ENCODE measurements around the gene NHSL2.
A peak's percentile ranks its signal among the peaks of the same experiment; 100 is the strongest.

Gene NHSL2

DNA sequence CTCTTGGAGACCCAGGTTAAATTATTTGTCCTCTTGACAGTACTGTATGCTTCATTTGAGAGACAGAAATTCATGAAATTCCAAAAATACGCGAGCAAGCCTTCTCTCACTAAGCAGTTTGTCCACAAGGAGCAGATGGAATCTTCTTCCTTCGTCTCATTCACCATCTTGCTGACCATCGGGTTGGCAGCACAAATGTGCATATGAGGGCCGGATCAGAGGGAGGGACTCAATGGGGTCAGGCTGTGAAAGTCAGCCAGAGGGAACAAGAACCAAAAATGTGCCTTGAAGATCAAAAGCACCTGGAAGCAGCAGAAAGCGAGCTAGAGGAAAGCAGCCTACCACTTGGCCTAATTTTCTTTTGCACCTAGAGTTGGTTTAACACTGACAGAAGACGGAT is 16.4 kb downstream of the NHSL2 start:
- H3K9me3 ChIP-seq (ENCODE audit: insufficient read depth, low read length), result 0 out of 2 replicates have a peak, but pooled peaks cover 4% of the 10 kb centered on the region
- H3K4me1 ChIP-seq (ENCODE audit: insufficient read depth, insufficient read length), result no peaks in the 10 kb centered on the region
- no peak for DNase-seq (ENCODE audit: low read depth, low spot score)
- no peak for TF ChIP-seq ZNF274 (IDR thresholded peaks at IDR 0.05; ENCODE audit: low read depth, low read length)
- no peak for TF ChIP-seq SUZ12 (IDR thresholded peaks at IDR 0.05; ENCODE audit: extremely low read depth, insufficient read depth, insufficient read length)
- TF ChIP-seq YY1 (IDR thresholded peaks at IDR 0.05; ENCODE audit: insufficient read depth, insufficient read length), result no peak
- H3K36me3 ChIP-seq (ENCODE audit: insufficient read depth, insufficient read length, low read length), result peaks cover 9% of the 10 kb centered on the region
- no peak overlapping the region for H3K9ac ChIP-seq (ENCODE audit: insufficient read length, low read depth)
- no peaks in the 10 kb centered on the region for H3K27me3 ChIP-seq (ENCODE audit: insufficient read depth, insufficient read length)
- no peak overlapping the region for H3K4me3 ChIP-seq (ENCODE audit: insufficient read length, low read depth)

DNA sequence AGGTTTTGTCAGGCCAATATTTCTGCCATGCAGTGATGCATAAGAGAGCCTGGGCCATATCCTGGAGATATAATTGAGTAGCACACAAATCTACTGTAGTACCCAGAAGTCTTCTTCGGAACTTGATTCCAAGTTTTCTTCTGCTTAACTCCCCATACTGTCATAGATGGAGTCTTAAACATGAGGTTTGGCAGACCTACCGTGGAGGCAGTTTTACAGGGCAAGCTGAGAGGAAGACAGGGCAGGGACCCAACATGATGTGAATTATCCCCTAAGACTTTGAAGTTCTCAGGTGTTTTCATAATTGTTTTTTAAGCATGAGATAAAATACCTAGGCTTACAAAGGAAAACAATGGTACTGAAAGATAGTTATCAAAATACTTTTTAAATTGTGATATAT is 18.2 kb downstream of the NHSL2 start:
- Histone ChIP-seq H3K9ac (ENCODE audit: insufficient read length, low read depth) (no peak overlapping the region), H3K36me3 (ENCODE audit: insufficient read depth, insufficient read length, low read length) (peaks cover 9% of the 10 kb centered on the region), H3K4me1 (ENCODE audit: insufficient read depth, insufficient read length) (peaks cover 1% of the 10 kb centered on the region), H3K27me3 (ENCODE audit: insufficient read depth, insufficient read length) (no peaks in the 10 kb centered on the region), H3K4me3 (ENCODE audit: insufficient read length, low read depth) (no peak overlapping the region), H3K9me3 (ENCODE audit: insufficient read depth, low read length) (0 out of 2 replicates have a peak, but pooled peaks cover 4% of the 10 kb centered on the region)
- DNase-seq (ENCODE audit: low read depth, low spot score), result no peak
- TF ChIP-seq SUZ12 (IDR thresholded peaks at IDR 0.05; ENCODE audit: extremely low read depth, insufficient read depth, insufficient read length), result no peak
- TF ChIP-seq ZNF274 (IDR thresholded peaks at IDR 0.05; ENCODE audit: low read depth, low read length), result no peak
- TF ChIP-seq YY1 (IDR thresholded peaks at IDR 0.05; ENCODE audit: insufficient read depth, insufficient read length), result no peak

DNA sequence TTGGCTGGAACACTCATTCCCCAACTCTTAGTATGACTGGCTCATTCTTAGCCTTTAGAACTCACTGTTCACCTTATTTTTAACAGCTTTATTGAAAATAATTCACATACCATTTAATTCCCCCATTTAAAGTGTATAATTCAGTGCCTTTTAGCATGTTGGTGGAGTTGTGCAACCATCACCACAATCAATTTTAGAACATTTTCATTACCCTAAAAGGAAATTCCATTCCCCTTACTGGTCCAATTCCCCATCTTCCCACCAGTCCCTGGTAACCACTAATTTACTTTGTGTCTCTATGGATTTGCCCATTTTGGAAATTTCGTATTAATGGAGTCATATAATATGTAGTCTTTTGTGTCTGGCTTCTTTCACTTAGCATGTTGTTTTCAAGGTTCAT is 19.7 kb downstream of the NHSL2 start:
- H3K4me1 ChIP-seq (ENCODE audit: insufficient read depth, insufficient read length), result peaks cover 2% of the 10 kb centered on the region
- H3K4me3 ChIP-seq (ENCODE audit: insufficient read length, low read depth), result no peak overlapping the region
- H3K9ac ChIP-seq (ENCODE audit: insufficient read length, low read depth), result no peak overlapping the region
- no peak for DNase-seq (ENCODE audit: low read depth, low spot score)
- peaks cover 9% of the 10 kb centered on the region for H3K36me3 ChIP-seq (ENCODE audit: insufficient read depth, insufficient read length, low read length)
- TF ChIP-seq SUZ12 (IDR thresholded peaks at IDR 0.05; ENCODE audit: extremely low read depth, insufficient read depth, insufficient read length) (no peak), ZNF274 (IDR thresholded peaks at IDR 0.05; ENCODE audit: low read depth, low read length) (no peak), YY1 (IDR thresholded peaks at IDR 0.05; ENCODE audit: insufficient read depth, insufficient read length) (no peak)
- 0 out of 2 replicates have a peak, but pooled peaks cover 4% of the 10 kb centered on the region for H3K9me3 ChIP-seq (ENCODE audit: insufficient read depth, low read length)
- H3K27me3 ChIP-seq (ENCODE audit: insufficient read depth, insufficient read length), result no peaks in the 10 kb centered on the region

DNA sequence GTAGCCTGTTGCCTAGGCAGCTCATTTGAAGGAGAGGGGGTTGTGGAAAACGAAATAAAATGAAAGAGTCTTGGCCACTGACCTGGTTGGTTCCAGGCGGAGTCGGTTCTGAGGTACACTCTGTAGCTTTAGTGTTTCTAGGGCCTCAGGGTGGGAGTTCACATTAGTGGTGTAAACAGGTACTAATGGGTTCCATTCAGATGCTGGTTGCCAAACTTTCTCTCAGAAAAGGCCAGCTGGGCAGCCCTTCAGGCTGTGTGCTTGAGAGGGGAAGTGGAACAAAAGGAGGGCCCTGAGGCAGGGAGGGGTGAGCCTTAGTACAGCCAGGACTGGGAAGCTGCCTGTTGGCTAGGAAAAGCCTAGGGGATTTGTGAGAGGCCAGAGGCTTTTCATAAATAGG is 24.8 kb downstream of the NHSL2 start:
- H3K9me3 ChIP-seq (ENCODE audit: insufficient read depth, low read length), result 0 out of 2 replicates have a peak, but pooled peaks cover under 1% of the 10 kb centered on the region
- peaks cover 2% of the 10 kb centered on the region for H3K4me1 ChIP-seq (ENCODE audit: insufficient read depth, insufficient read length)
- H3K27me3 ChIP-seq (ENCODE audit: insufficient read depth, insufficient read length), result no peaks in the 10 kb centered on the region
- TF ChIP-seq ZNF274 (IDR thresholded peaks at IDR 0.05; ENCODE audit: low read depth, low read length) (no peak), YY1 (IDR thresholded peaks at IDR 0.05; ENCODE audit: insufficient read depth, insufficient read length) (no peak), SUZ12 (IDR thresholded peaks at IDR 0.05; ENCODE audit: extremely low read depth, insufficient read depth, insufficient read length) (no peak)
- no peak overlapping the region for H3K9ac ChIP-seq (ENCODE audit: insufficient read length, low read depth)
- H3K36me3 ChIP-seq (ENCODE audit: insufficient read depth, insufficient read length, low read length), result peaks cover 4% of the 10 kb centered on the region
- no peak overlapping the region for H3K4me3 ChIP-seq (ENCODE audit: insufficient read length, low read depth)
- peak; percentile 85 for DNase-seq (ENCODE audit: low read depth, low spot score)

DNA sequence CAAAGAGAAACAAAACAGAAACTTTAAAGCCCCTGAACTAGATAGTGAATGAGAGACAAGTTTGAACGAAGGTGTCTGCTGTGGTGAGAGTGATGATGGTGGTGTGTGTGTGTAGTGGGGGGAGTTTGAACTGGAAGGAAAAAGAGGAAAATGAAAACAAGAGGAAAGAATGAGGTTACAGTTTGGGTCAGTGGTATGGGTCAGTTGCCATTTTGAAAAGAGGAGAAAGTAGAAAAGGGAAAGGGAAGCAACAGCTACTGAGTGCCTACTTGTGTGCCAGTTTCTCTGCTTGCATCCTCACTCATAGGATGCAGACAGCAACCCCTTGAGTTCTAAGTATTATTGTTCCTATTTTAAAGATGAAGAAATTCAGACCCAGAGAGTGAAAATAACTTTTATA is 26.0 kb downstream of the NHSL2 start:
- no peaks in the 10 kb centered on the region for H3K27me3 ChIP-seq (ENCODE audit: insufficient read depth, insufficient read length)
- peaks cover 4% of the 10 kb centered on the region for H3K4me1 ChIP-seq (ENCODE audit: insufficient read depth, insufficient read length)
- no peak for DNase-seq (ENCODE audit: low read depth, low spot score)
- no peak overlapping the region for H3K9ac ChIP-seq (ENCODE audit: insufficient read length, low read depth)
- TF ChIP-seq SUZ12 (IDR thresholded peaks at IDR 0.05; ENCODE audit: extremely low read depth, insufficient read depth, insufficient read length), result no peak
- TF ChIP-seq ZNF274 (IDR thresholded peaks at IDR 0.05; ENCODE audit: low read depth, low read length), result no peak
- TF ChIP-seq YY1 (IDR thresholded peaks at IDR 0.05; ENCODE audit: insufficient read depth, insufficient read length), result no peak
- no peak overlapping the region for H3K4me3 ChIP-seq (ENCODE audit: insufficient read length, low read depth)
- H3K36me3 ChIP-seq (ENCODE audit: insufficient read depth, insufficient read length, low read length), result peaks cover 4% of the 10 kb centered on the region
- no peaks in the 10 kb centered on the region for H3K9me3 ChIP-seq (ENCODE audit: insufficient read depth, low read length)

DNA sequence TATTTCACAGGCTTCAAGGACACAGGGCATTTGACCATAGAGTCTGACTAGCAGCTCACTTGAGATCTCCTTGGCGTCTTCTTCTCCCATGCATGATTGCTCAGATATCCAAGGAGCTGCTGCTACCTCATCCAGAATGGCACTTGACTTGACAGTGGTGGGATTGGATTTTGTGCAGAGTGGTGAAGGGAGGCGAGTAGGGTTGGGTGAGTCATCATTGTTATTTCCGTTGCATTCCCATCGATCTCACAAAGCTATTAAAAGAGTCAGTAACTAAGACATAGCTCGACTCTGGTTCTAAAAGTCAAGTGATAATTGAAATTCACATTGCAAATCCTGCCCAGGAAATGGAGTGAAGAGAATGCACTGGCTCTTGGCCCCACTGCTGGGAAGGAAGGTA is 27.7 kb downstream of the NHSL2 start:
- Histone ChIP-seq H3K4me3 (ENCODE audit: insufficient read length, low read depth) (no peak overlapping the region), H3K9me3 (ENCODE audit: insufficient read depth, low read length) (no peaks in the 10 kb centered on the region), H3K9ac (ENCODE audit: insufficient read length, low read depth) (no peak overlapping the region), H3K36me3 (ENCODE audit: insufficient read depth, insufficient read length, low read length) (peaks cover 4% of the 10 kb centered on the region), H3K27me3 (ENCODE audit: insufficient read depth, insufficient read length) (no peaks in the 10 kb centered on the region), H3K4me1 (ENCODE audit: insufficient read depth, insufficient read length) (peaks cover 7% of the 10 kb centered on the region)
- no peak for DNase-seq (ENCODE audit: low read depth, low spot score)
- TF ChIP-seq SUZ12 (IDR thresholded peaks at IDR 0.05; ENCODE audit: extremely low read depth, insufficient read depth, insufficient read length) (no peak), YY1 (IDR thresholded peaks at IDR 0.05; ENCODE audit: insufficient read depth, insufficient read length) (no peak), ZNF274 (IDR thresholded peaks at IDR 0.05; ENCODE audit: low read depth, low read length) (no peak)

DNA sequence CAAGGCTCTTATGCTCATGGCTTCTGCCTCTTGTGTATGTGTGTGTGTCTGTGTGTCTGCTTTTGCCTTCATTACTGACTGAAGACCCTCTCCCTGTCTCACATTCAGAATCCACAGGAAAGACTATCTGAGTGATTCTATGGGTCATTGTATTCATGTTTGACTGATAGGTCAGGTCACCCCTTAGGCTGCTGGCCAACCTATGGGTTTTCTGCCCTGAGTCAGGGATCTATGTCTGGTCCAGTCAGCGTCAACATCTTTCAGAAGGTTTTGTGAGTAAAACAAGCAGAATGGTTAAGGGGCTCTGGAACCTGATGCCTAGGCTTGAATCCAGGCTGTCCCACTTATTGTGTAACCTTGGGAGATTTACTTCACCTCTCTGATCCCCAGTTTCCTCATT is 30.5 kb downstream of the NHSL2 start:
- Histone ChIP-seq H3K9me3 (ENCODE audit: insufficient read depth, low read length) (no peaks in the 10 kb centered on the region), H3K27me3 (ENCODE audit: insufficient read depth, insufficient read length) (no peaks in the 10 kb centered on the region), H3K36me3 (ENCODE audit: insufficient read depth, insufficient read length, low read length) (peaks cover 11% of the 10 kb centered on the region), H3K4me1 (ENCODE audit: insufficient read depth, insufficient read length) (peaks cover 6% of the 10 kb centered on the region), H3K9ac (ENCODE audit: insufficient read length, low read depth) (no peak overlapping the region), H3K4me3 (ENCODE audit: insufficient read length, low read depth) (no peak overlapping the region)
- TF ChIP-seq YY1 (IDR thresholded peaks at IDR 0.05; ENCODE audit: insufficient read depth, insufficient read length), result no peak
- TF ChIP-seq SUZ12 (IDR thresholded peaks at IDR 0.05; ENCODE audit: extremely low read depth, insufficient read depth, insufficient read length), result no peak
- TF ChIP-seq ZNF274 (IDR thresholded peaks at IDR 0.05; ENCODE audit: low read depth, low read length), result no peak
- DNase-seq (ENCODE audit: low read depth, low spot score), result no peak

Measured in NT2/D1 (cell line).